CD4-positive, CD25-positive, alpha-beta regulatory T cell (primary cell): Measurements from ENCODE around the gene MTG2. TPM values are rescaled to one million over a fixed set of nuclear protein-coding genes. Genes with fewer than 3 reads are reported as not detected.

Source experiments
- ATAC-seq, 2 donors: fragments of 150-1000 bp; cut with Tn5 transposase; one replicate each; pipeline ENCODE4 v1.10.0; 2021; ENCODE audit warnings: low read depth in 2 of 2, moderate number of reproducible peaks in 2 of 2, moderate library complexity in 1 of 2
- DNase-seq, 3 donors: peaks; one replicate each; pipeline versions ENCODE4 v3.0.0 to v3.0.0-alpha.2; 2012 to 2022; ENCODE audit warnings: mixed read lengths in 1 of 3
- H3K27ac ChIP-seq: one replicate; pipeline ENCODE4 v1.7.0; 2013; ENCODE audit warnings: mild to moderate bottlenecking, low read length; ENCODE audit not compliant: insufficient read depth, poor library complexity, severe bottlenecking
- H3K27me3 ChIP-seq: one replicate; pipeline ENCODE4 v1.7.0; 2013; ENCODE audit warnings: low read length; ENCODE audit not compliant: control insufficient read depth, insufficient read depth
- H3K36me3 ChIP-seq: one replicate; pipeline ENCODE4 v1.7.0; 2013; ENCODE audit warnings: mild to moderate bottlenecking, low read length, moderate library complexity; ENCODE audit not compliant: control insufficient read depth, insufficient read depth
- H3K4me1 ChIP-seq: 2 replicates; pipeline ENCODE4 v1.7.0; 2013; ENCODE audit warnings: mild to moderate bottlenecking, low read length; ENCODE audit not compliant: insufficient read depth, control insufficient read depth, poor library complexity, severe bottlenecking
- H3K4me3 ChIP-seq: one replicate; pipeline ENCODE4 v1.7.0; 2013; ENCODE audit warnings: low read depth, mild to moderate bottlenecking, low read length, moderate library complexity
- H3K9me3 ChIP-seq, 2 experiments: 1 replicate in 1 of 2; 2 replicates in 1 of 2; pipeline ENCODE4 v1.7.0; 2013; ENCODE audit warnings: low read length in 2 of 2, mild to moderate bottlenecking in 1 of 2, moderate library complexity in 1 of 2; ENCODE audit not compliant: control insufficient read depth in 2 of 2
- H3K27ac Mint-ChIP-seq, 3 donors: one replicate each; pipeline ENCODE4 v1.8.0; 2020 to 2022; ENCODE audit warnings: mild to moderate bottlenecking in 3 of 3, mixed read lengths in 3 of 3, moderate library complexity in 2 of 3
- H3K27me3 Mint-ChIP-seq: one replicate; pipeline ENCODE4 v1.8.0; 2022; ENCODE audit warnings: mild to moderate bottlenecking, mixed read lengths
- H3K36me3 Mint-ChIP-seq: one replicate; pipeline ENCODE4 v1.8.0; 2020; ENCODE audit warnings: mixed read lengths
- H3K4me1 Mint-ChIP-seq, 4 donors: one replicate each; pipeline ENCODE4 v1.8.0; 2020 to 2022; ENCODE audit warnings: mixed read lengths in 4 of 4, mild to moderate bottlenecking in 1 of 4
- H3K4me3 Mint-ChIP-seq, 4 donors: one replicate each; pipeline ENCODE4 v1.8.0; 2020 to 2022; ENCODE audit warnings: mild to moderate bottlenecking in 4 of 4, mixed read lengths in 4 of 4, moderate library complexity in 3 of 4
- H3K9me3 Mint-ChIP-seq, 7 donors: one replicate each; pipeline ENCODE4 v1.8.0; 2020 to 2022; ENCODE audit warnings: mixed read lengths in 7 of 7, mild to moderate bottlenecking in 3 of 7, moderate library complexity in 2 of 7
- polyA plus RNA-seq, 4 donors: library from polyadenylated mRNA; unstranded; fragments of 300-500 nt; fragmentation: Illumina TruSeq; gene quantifications; one replicate each; pipeline ENCODE4 v1.2.3, GENCODE V29; 2021
- total RNA-seq: library from RNA; stranded (reverse); gene quantifications from one replicate; pipeline ENCODE4 v1.2.3, GENCODE V29; 2022

The MTG2 gene
- total and polyA plus RNA-seq, 5 donors from 2014 or later = 17.5 to 23.6 (median 18.9) TPM

DNA sequence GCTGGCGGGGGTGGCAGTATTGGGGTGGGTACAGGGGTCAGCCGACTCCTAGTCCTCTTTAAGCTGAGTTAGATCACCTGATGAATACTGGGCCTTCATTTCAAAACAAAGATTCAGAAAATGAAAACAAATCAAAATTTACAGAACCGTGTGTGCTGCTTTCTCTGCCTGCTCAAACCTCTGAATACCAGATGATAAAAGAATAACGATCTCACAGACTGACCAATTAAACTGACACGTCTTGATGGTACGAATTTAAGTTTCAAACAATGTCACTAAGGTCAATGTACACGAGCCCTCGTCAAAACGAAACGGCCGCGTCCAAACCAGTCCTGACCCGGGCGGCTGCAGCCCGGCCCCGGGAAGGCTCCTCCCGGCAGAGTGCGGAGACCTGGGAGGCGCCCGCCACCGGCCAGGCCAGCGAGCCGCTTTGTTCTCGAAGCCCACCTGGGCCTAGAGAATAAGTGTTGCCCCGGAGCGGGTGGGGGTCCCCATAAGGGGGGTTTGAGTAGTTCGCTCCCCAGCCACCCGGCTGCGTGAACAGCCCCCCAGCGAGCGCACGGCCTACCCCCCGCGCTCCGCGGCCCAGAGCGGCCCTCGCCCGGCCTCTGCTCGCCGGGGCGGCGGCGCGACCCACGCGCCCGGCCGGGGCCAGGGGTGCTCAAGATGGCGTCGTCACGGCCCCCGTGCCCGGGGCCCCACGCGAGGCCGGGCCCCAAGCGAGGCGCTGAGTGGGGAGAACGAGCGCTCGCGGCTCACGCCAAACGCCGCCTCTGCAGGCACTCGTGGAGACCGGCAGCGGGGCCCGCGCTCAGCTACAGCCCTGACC, 40.4 kb upstream of the MTG2 start:
- H3K36me3 Mint-ChIP-seq = peaks cover 19% of the 10 kb centered on the region
- H3K4me1 ChIP-seq = peaks cover 38% of the 10 kb centered on the region
- DNase-seq = peak in 1 of 3 donors; percentile 24

DNA sequence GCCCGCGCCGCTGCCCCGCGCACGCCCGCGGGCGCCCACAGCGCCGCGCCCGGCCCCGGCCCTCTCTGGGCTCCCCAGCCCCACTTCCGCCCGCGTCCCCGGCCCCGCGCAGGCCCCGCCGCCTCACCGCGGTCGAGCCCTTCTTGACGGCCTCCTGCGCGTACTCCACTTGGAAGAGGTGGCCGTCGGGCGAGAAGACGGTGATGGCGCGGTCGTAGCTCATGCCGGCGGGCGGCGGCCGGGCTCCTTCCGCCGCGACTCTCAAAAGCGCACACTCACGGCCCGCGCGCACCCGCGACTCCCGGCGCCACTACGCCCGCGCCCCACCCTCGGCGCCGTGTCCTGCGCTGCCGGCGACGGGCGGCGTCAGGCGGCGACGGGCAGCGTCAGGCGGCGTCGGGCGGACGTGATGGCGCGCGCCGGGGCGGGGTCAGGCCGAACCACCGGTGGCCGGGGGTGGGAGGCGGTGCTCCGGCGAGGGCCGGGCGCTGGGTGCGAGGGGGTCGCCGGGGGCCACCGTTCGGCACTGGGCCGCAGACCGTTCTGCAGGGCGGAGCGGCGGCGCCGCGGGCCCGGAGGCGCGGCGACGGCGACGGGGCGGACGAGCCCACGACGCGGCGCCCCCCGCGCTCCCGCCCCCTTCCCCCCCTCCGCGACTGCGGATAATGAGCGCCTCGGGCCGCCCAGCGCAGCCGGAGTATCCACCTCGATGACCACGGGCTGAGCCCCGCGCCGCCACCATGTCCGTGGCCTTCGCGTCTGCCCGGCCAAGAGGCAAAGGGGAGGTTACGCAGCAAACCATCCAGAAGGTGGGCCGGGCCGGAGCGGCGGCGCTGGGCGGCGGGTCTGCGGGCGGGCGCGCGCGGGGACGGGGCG, 39.5 kb upstream of the MTG2 start, which contains the start of the genes PSMA7 and SS18L1:
Gene PSMA7, minus strand, starts transcription at position 314 of the 876 bp plus-strand sequence. Its CDS starts 91 bp downstream, at position 223.
Gene SS18L1, plus strand, starts transcription at position 689 of the 876 bp plus-strand sequence. Its CDS starts 52 bp downstream, at position 741.
- H3K4me3 Mint-ChIP-seq = peak within 1 kb of the TSS; percentile 90 to 98 (median 94)
- peaks cover 25% of the 10 kb centered on the region for H3K36me3 ChIP-seq
- DNase-seq (peak; percentile 77 to 93 (median 89)), ATAC-seq (peak; percentile 89 to 90)
- peak within 1 kb of the TSS; percentile 89 for H3K4me3 ChIP-seq
- H3K27ac ChIP-seq = peak within 1 kb of the TSS; percentile 78
- H3K4me1 Mint-ChIP-seq = peaks cover 0 to 61% (median 38%) of the 10 kb centered on the region in 4 donors
- H3K4me1 ChIP-seq = peaks cover 38% of the 10 kb centered on the region
- H3K36me3 Mint-ChIP-seq = peaks cover 11% of the 10 kb centered on the region
- H3K27ac Mint-ChIP-seq = peak within 1 kb of the TSS; percentile 88 to 96 (median 94)
- H3K27me3 ChIP-seq = no peaks in the 10 kb centered on the region
- H3K27me3 Mint-ChIP-seq = peaks cover 5% of the 10 kb centered on the region
- no peaks in the 10 kb centered on the region for H3K9me3 ChIP-seq
- no peaks in the 10 kb centered on the region for H3K9me3 Mint-ChIP-seq

More for the DNA sequence above, 40.4 kb upstream of the MTG2 start:
- H3K36me3 ChIP-seq = peaks cover 34% of the 10 kb centered on the region
- H3K4me3 ChIP-seq = peak overlapping the region; percentile 89
- Mint-ChIP-seq H3K27me3 (peaks cover 5% of the 10 kb centered on the region), H3K27ac (peak overlapping the region; percentile 88 to 96 (median 94)), H3K4me3 (peak overlapping the region; percentile 83 to 98 (median 94)), H3K4me1 (peaks cover 0 to 67% (median 44%) of the 10 kb centered on the region in 4 donors), H3K9me3 (no peaks in the 10 kb centered on the region)
- no peaks in the 10 kb centered on the region for H3K9me3 ChIP-seq
- H3K27me3 ChIP-seq = no peaks in the 10 kb centered on the region
- H3K27ac ChIP-seq = peak overlapping the region; percentile 78
- ATAC-seq = peak; percentile 19 to 21

GRCh38 chr20:62143957-62144825, 38.6 kb upstream of the MTG2 start:
- H3K4me3 ChIP-seq = peak overlapping the region; percentile 84
- Mint-ChIP-seq H3K4me3 (peak overlapping the region; percentile 87 to 95 (median 92)), H3K9me3 (no peaks in the 10 kb centered on the region), H3K27me3 (peaks cover 5% of the 10 kb centered on the region), H3K4me1 (peaks cover 0 to 60% (median 38%) of the 10 kb centered on the region in 4 donors), H3K36me3 (peaks cover 7% of the 10 kb centered on the region), H3K27ac (peak overlapping the region; percentile 52 to 74 (median 59))
- peaks cover 17% of the 10 kb centered on the region for H3K36me3 ChIP-seq
- no peaks in the 10 kb centered on the region for H3K27me3 ChIP-seq
- ATAC-seq (no peak), DNase-seq (peak; percentile 22 to 66 (median 33))
- H3K27ac ChIP-seq = peak overlapping the region; percentile 78
- no peaks in the 10 kb centered on the region for H3K9me3 ChIP-seq
- H3K4me1 ChIP-seq = peaks cover 38% of the 10 kb centered on the region

- Mint-ChIP-seq H3K4me1 (peaks cover 0 to 52% (median 35%) of the 10 kb centered on the region in 4 donors), H3K4me3 (peak overlapping the region; percentile 87 to 95 (median 92)), H3K27me3 (peaks cover 5% of the 10 kb centered on the region), H3K27ac (no peak overlapping the region), H3K9me3 (no peaks in the 10 kb centered on the region), H3K36me3 (no peaks in the 10 kb centered on the region)
- Histone ChIP-seq H3K4me3 (no peak overlapping the region), H3K36me3 (peaks cover 2% of the 10 kb centered on the region), H3K27me3 (no peaks in the 10 kb centered on the region), H3K4me1 (peaks cover 31% of the 10 kb centered on the region), H3K27ac (no peak overlapping the region), H3K9me3 (no peaks in the 10 kb centered on the region)
- DNase-seq = no peak
- no peak for ATAC-seq
Measured at GRCh38 chr20:62145688-62146018, 37.2 kb upstream of the MTG2 start.

DNA sequence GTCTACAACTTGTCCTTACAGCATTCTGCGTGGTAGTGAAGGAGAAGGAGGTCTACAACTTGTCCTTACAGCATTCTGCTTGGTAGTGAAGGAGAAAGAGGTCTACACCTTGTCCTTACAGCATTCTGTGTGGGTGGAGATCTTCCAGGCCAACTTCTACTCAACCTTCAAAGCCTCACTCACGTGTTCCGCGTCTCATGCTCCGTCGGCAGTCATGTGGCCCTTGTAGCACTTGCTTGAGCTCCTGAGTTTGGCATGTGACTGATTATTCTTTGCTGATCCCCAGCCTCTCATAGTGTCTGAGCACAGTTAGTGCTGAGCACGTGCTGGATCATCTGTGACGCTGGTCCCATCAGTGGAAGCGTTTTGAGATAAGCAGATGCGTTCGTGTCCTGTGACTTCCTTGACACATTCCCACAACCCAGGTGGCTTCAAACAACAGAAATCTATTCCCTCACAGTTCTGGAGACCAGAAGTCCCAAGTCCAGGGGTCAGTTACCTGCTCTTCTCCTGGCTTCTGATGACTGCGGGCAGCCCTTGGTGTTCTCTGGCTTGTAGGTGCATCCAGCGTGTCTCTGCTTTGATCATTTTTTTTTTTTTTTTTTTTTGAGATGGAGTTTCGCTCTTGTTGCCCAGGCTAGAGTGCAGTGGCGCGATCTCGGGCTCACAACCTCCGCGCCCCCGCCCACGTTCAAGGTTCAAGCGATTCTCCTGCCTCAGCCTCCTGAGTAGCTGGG, 36.6 kb upstream of the MTG2 start:
- H3K27ac ChIP-seq = no peak overlapping the region
- peaks cover 26% of the 10 kb centered on the region for H3K4me1 ChIP-seq
- no peaks in the 10 kb centered on the region for H3K9me3 ChIP-seq
- ATAC-seq = no peak
- no peaks in the 10 kb centered on the region for H3K36me3 Mint-ChIP-seq
- DNase-seq = no peak
- no peaks in the 10 kb centered on the region for H3K9me3 Mint-ChIP-seq
- no peak overlapping the region for H3K27ac Mint-ChIP-seq
- H3K27me3 Mint-ChIP-seq = peaks cover 5% of the 10 kb centered on the region
- no peaks in the 10 kb centered on the region for H3K36me3 ChIP-seq
- no peaks in the 10 kb centered on the region for H3K27me3 ChIP-seq
- peaks cover 0 to 49% (median 31%) of the 10 kb centered on the region in 4 donors for H3K4me1 Mint-ChIP-seq
- no peak overlapping the region for H3K4me3 ChIP-seq
- H3K4me3 Mint-ChIP-seq = peak overlapping the region; percentile 0 to 94 (median 88)

GRCh38 chr20:62147125-62147524, 35.7 kb upstream of the MTG2 start:
- peak overlapping the region in 1 of 4 donors; percentile 52 for H3K4me3 Mint-ChIP-seq
- peaks cover 0 to 40% (median 22%) of the 10 kb centered on the region in 4 donors for H3K4me1 Mint-ChIP-seq
- no peaks in the 10 kb centered on the region for H3K36me3 Mint-ChIP-seq
- H3K27ac Mint-ChIP-seq = no peak overlapping the region
- H3K27me3 Mint-ChIP-seq = peaks cover 1% of the 10 kb centered on the region
- H3K4me3 ChIP-seq = no peak overlapping the region
- H3K36me3 ChIP-seq = no peaks in the 10 kb centered on the region
- H3K27me3 ChIP-seq = no peaks in the 10 kb centered on the region
- DNase-seq (no peak), ATAC-seq (no peak)
- no peak overlapping the region for H3K27ac ChIP-seq
- H3K9me3 ChIP-seq = no peaks in the 10 kb centered on the region
- H3K9me3 Mint-ChIP-seq = no peaks in the 10 kb centered on the region
- H3K4me1 ChIP-seq = peaks cover 17% of the 10 kb centered on the region
